ENCODE data around the gene MIER2.

Gene MIER2

DNA sequence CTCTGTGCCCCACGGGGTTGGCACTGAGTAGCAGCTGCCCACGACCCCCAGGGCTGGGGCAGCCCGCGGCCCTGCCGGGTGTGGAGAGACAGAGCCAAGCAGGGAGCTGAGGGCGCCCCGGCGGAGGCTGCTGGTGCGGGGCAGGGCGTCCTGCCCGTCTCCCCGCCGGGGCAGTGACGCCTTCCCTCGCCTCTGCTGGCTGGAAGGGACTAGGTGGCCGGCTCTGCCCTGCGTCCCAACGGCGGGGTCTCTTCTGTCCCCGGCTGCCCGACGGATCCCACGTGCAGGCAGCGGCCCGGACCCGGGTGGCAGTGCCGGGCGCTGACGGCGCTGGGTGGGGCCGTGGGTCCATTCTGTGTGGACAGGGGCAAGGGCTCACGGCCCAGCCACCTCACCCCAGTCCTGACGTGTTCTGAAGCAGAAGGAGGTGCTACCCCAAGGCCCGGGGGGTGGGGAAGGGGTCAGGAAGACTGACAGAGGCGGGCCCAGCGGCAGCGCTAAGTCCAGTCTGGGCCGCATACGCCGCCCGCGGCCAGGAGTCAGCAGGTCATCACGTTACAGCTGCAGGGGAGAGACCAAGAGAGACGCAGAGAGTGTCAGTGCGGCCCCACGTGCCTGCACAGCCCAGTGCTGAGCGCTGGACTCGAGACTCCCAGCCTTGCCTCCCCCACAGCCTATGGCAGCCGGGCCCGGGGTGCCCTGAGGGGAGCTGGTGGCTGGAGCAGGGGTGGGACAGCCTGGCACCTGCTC, 38.3 kb downstream of the MIER2 start:
- no peak for DNase-seq

DNA sequence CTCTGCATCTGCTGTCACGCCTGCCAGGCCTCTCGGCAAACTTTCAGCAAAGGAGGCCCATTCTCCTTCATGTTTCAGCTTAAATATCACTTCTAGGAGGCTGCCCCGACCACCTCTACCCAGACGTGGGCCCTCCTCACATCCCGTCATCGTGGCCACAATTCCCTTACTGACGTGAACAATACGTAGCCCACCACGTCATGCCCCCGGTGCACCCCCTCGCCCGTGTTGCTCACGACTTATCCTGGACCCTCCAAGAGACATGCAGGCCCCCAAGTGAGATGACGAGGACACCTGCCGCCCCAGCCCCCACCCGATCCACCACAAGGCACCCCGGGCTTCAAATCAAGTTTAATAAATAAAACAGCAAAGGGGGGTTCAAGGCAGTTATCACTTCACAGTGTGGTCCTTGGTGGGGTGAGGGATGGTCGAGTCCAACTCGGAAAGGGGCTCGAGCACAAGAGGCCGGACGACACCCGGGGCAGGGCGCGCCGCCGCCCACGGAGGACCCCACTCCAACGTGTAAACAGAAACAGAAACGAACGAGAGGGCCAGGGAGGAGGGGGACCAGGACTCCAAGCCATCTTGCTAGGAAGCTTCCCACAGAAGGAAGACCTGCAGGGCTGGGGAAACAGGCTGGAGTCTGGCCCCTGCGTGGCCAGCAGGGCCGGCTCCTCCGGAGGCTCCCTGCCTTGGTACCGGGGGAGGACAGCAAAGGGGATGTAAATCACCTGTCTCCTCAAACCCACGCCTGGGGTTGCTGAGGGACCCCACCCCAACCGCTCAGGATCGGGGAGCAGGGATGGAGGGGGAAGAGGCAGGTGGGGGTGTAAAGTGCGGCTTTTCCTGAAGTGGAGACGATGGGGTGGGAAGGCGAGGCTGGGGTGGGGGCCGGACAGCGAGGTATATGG, 39.1 kb downstream of the MIER2 start:
- no peak for DNase-seq

DNA sequence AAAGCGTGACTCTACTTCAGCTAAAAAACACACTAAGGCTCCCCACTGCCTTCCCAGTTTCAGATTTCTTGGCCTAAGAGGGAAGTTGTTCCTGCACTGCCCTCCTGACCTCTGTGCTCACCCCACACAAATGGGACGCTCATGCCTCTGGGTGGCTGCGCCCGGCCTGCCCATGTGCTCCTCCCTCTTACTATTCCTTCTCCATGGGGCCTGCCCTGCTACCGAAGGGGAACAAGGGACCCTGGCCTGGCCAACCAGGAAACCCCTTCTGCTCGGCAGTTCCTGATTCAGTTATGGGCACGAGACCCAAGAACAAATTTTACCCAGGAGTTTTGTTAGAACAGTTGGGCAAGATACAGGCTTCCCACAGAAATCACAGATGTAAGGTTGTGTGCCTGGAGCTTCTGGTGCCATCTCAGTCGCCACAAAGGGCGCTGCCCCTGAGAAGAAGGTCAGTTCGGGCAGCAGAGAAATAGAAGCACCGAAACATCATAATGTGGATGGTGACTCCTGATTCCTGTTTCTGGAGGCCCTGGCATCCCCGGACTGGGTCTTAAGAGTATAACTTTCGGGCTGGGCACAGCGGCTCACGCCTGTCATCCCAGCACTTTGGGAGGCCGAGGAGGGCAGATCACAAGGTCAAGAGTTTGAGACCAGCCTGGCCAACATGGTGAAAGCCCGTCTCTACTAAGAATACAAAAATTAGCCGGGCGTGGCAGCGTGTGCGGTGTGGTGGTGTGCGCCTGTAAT, 47.9 kb downstream of the MIER2 start:
- DNase-seq = peak; percentile 86

DNA sequence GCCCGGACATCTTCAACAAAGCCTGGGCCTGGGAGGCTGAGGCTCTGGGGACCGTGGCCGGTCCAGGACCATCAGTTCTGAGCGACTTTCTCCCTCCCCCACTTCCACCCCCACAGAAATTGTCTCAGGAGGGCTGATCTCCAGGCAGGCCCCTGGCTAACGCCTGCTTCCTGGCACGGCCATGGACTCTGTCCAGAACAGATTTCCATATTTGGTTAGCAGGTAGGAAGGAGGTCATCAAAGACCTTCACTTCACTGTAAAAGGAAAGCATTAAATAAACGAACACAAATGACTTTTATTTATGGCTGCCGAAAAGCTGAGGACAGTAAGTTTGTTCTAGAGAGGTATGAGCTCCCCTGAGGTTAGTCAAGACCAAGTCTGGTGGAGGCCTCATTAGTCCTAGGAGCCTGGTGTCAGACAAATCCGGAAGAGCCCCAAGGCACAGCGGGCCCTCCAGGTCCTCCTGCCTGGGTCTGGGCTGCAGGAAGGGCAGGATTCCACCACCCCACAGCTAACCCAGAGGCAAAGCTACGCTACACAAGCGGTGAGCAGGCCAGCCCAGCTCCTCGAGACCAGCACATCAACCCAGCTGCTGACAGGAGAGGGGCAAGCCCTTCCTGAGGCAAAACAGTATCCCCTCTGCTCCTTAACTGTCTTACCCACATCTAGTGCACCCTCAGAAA, 48.8 kb downstream of the MIER2 start:
- no peak for DNase-seq

DNA sequence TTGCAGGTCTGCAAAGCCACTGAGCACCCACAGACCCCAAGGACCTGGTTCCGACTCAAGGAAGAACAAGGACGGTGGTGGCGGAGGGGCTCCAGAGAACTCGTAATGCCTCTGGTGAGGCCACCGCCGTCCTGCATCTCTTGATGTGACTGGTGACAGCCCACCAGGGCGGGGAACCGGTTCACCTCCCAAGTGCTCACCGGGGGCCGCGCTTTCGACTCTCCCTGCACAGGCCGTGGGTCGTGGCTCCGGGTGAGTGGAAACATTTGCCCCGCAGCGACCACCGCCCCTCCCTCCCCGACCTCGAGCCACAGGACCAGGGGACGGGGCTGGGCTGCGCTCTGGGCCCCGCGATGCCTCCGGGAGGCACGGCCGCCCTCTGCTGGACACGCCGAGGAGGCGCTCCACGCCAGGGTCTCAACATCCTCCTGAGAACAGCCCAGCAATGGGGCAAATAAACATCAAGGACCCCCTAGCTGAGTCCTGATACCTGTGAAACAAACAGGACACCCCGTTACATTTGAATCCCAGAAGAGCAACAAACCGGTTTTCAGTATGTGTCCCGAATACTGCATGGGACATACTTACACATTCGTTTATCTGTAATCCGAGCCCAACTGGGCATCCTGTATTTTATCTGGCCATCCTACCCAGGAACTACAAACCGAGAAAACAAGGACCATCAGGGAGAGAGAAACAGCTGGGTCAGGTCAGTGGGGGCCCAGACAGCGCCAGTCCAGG, 49.5 kb downstream of the MIER2 start:
- DNase-seq = peak; percentile 11

DNA sequence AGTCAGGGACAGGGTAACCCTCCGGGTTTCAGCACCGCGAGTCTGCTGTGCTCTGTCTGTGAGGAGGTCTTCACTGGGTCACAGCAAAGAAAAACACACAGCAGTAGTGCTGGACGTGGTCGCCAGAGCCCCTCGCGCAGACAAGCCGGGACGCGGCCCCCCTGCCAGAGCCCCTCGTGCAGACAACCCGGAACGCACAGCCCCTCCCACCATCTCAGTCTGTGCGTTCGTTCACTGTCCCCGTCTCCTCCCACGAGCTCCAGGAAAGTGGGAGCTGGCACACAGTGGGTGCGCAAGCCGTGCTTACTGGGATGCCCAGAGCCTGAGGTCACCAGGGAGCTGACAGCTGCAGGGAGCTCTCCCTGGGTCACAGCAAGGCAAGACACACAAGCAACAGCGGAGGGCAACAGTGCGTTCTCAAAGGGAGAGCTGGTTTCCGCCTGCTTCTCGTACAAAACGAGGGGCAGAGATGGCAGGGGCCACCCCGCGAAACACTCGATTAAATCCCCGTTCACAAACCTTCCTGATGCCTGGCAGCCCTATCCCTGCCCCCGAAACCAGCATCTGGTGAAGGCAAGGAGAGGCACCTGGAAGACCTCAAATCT, 50.2 kb downstream of the MIER2 start:
- no peak for DNase-seq

DNA sequence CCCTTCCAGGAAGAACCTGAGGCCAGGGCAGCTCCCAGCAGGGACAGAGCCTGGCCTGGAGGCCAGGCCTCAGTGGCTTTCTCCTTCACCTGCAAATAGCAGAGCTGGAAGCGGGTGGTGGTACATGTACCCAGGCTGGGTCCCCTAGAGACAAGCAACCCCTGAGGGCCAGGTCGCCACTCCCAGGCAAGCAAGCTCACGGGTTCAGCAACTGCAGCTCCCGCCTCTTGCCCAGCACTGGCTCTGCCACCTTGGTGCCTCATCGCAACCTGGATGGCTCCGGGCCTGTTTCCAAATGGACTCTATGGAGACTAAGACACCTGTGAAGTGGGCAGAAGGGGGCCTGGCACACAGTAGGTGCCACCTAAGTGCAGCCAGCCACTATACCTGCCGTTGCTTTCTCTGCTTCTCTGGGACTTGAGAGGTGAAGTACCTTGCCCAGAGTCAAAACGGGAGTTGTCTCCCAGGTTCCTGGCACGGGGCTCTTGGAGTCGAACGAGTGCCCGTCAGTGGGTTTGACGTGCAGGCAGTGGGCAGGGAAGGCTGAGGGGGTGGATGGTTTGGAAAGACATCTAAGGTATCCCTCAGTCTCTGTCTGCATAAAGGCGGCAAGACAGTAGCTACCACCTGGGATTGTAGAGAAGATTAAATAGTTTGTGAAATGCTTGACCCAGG, 51.0 kb downstream of the MIER2 start:
- DNase-seq = no peak

DNA sequence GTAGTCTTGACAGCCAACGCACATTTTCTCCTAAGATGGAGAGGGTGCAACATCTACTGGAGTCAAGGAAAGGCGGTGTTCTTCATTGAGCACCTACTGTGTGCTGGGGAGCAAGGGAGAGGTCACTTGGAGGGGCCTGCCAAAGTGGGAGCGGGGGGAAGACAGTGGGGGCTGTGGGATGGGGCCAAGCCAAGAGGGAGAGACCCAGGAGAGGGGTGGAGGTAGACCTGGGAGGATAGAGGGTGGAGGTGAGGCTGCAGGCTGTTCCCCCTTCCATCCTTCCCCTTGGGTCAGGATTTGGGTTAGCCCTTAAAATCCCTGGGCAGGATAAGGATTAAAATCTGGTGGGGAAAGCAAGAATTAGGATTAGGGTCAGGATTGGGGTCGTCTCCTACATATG, 51.6 kb downstream of the MIER2 start:
- DNase-seq = no peak

DNA sequence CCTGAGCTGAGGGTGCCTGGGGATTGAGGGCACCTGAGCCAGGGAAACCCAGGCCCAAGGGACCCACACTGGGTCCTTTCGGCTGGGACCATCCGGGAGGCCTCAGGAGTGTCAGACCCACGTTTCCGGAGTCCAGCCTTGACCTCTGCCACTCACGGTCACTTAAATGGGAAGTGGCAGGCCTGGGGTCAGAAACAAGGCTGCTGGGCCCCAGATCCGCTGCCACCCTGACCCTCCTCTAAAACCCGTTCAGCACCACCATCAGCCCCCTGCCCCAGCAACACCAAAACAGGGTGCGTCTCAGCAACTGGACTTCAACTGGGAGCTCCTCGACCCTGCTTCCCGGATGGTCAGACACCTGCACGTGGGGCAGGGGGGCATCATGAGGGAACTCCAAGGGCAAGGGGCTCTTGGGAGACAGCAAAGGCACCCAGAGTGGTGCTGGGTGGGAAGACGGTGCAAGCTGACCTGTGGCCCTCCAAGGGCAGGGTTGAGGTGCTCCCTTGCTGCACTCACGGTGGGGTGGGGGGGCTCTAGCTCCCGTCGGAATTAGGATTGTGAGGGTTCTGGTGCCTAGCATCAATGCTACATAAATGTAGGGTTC, 52.2 kb downstream of the MIER2 start:
- no peak for DNase-seq

DNA sequence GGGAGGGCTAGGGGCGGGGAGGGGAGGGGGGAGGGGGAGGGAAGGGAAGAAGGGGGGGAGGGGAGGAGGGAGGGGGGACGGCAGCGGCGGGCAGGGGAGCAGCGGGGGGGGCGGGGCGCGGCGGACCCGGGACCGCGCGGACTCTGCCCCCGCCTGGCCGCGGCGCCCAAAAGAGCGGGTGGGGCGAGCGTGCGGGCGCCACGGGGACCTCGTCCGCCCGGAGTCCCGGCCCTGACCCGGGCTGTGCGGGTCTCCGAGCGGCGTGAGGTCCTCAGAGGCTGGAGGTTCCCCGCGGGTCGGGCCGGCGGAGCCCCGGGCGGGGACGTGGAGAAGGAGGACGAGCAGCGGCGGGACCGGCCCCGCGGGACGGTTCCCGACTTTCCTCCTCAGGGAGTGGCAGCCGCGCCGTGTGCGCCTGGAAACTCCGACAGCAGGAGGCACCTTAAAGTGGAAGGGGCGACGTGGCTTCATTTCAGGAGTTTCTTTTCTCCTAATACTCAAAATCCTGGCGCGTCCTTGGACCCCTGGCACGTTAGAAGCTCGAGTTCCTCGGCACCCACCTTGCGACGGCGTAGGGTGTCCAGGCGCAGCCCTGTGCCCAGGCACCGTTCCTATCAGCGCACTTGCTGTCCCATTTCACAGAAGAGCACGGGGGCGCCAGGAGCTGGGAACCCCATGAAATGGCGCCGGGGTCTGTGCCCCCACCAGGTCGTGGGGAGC, 52.9 kb downstream of the MIER2 start:
- DNase-seq = no peak

DNA sequence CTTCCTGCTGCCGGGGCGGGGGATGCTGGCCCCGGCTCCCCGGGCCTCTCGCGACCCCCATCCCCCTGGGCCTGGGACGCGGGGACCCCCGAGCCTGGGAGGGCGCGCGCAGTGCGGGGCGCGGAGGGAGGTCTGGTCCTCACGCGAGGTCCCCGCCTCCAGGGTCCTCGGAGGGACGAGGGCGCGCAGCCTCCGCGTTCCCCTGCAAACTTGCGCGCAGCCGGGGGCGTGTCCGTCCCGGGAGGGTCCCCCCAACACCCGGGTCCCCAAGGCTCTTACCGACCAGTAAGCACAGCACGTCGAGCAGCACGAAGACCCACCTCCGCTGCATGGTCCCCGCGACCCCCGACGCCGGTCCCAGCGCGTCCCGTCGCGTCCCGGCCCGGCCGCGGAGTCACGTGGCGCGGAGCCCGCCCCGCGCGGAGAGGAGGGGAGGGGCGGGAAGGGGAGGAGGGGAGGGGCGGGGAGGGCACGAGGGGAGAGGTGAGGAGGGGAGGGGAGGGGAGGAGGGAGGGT, 53.5 kb downstream of the MIER2 start, which contains the start of gene PLPP2:
Gene PLPP2 (minus strand): TSS at position 398 of the 516 bp plus-strand sequence. CDS start 67 bp downstream, at position 331.
- DNase-seq = no peak

DNA sequence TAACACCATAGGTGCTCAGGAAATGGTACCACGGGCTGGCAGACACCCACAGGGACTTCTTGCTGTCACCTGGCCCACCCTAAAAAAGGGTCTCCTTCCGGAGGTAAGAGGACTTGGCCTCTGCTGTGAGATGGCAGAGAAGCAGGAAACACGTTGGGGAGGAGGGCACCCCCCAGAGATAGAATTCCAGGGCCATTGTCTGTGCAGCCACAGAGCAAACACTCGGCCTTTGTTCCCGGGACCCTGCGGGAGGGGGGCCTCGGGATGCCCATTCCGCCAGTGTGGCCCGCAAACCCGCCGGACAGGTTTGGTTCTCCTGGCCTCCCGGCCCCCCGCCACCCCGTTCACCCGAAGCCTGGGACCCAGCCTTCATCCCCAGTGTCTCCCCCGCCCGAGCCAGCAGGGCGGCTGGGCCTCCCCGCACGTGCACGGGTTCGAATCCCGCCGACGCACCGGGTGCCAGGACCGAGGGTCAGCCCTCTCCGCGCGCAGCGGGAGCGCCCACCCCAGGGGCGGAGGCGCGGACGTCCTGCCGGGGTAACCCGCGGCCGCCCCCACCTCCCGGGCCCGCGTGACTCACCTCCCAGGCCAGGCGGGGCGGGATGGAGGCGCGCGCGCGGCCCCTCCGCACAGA, 54.1 kb downstream of the MIER2 start:
- no peak for DNase-seq

DNA sequence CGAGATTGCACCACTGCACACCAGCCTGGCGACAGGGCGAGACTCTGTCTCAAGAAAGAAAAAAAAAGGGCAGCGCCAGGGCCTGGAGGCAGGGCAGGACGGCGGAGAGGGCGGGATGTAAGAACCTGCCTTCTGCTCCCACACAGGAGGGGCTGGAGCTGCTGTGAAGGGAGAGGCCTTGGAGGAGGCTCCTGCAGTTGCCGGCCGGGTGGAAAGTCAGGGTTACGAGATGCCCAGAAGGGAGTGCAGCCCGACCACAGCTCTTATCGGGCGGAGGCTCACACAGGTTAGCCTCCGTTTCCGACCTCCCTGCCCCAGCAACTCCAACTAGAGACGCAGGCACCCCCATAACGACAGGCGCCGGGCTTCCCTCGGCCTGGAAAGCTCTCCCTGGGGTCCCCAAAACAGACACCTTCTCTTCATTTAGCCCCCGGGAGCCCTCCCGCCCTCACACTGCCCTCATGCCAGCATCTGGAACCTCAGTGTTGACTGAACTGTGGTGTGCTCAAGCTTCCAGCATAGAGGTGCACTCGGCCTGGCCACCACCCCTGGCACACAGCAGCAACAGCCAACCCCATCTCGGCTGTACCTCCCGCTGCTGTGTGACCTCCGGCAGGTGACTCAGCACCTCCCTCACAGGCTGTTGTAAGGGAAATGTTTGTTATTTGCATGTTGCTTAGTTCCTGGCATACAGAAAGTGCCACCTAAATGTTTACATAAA, 54.8 kb downstream of the MIER2 start:
- DNase-seq = no peak

DNA sequence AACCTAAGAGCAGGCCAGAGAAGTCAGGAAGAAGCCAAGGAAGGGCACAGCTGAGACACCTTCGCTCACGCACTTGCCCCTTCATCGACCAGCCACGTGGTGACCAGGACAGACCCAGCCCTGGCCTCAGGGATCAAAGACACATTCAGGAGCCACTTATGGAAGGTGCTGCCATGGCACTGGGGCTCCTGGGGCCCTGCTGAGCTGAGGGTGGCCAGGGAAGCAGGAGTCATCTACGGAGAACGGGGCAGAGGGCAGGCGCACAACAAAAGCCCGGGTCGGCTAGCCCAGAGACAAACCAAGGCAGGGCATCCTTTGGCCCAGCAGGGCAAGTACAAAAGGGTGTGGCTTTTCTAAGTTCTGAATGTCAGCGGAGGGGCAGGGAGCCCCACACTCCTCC, 55.7 kb downstream of the MIER2 start:
- DNase-seq = no peak

DNA sequence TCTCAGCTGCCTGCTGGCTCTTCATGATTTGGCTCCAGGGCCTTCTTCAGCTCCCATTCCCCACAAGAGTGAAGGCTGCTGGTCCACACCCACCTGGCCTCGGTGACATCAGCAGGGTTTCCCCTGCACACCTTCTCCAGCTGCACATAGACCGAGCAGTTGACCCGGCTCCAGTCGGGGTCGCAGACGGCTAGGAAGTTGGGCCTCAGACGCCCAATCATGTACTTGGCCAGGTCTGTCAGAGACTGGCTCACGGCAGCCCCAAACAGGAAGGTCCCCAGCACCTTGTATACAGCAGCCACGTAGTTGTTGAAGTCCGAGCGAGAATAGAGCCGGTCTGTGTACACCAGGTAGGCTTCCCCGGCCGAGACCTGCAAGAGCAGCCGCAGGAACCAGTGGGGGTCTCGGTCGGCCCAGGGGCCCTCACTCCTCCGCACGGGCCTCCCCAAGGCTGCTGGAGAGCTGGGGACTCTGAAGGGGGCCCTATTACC, 57.2 kb downstream of the MIER2 start:
- no peak for DNase-seq

DNA sequence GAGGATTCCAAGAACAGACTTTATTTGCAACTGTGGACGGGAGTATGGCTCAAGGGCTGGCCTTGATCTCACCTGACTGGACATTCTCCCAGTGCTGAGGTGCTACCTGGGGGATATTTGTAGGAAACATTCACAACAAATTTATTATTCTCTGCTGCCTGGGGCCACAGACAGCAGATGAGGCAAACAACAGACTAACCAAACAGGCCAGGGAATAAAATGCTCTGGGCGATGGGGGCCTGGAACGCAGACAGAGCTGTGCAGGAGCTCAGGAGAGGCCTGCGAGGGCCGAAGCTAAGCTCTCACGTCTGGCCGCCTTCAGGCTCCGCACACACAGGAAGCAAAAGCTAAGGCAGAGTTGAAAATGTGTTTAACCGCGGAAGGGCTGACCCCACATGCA, 61.2 kb downstream of the MIER2 start:
- DNase-seq = no peak

DNA sequence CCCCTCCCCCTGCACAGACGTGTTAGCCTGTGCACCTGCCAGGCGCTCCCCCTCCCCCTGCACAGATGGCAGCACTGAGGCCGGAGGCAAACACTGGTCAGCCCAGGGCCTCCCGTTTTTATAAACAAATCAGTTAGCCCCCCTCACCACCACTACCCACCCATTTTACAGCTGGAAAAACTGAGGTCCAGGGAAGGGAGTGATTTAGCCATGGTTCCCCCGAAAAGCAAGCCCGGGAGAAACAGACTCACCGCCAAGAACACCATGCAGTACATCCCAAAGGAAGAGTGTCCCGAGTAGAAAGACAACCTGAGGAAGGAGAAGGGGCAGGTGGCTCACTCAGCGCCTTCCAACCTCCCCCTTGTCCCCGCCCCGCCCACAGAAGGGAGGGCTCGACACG, 62.1 kb downstream of the MIER2 start:
- DNase-seq = no peak

DNA sequence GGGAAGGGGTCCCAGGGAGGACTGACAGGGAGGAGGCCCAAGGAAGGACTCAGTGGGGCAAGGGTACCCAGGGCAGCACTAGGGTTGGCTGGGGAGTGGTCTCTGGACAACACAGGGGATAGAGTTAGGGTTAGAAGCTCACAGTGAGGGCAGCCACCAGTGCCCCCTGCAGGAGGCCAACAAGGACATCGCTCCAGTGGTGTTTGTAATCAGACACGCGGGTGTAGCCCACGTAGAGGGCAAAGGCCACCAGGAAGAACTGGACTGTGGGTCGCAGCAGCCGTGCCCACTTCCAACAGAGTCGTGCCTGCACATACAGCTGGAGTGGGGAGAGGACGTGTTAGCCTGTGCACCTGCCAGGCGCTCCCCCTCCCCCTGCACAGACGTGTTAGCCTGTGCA, 62.6 kb downstream of the MIER2 start:
- no peak for DNase-seq

All from inflammatory macrophage treated with lipopolysaccharide for 4 hours (primary cell).